ENCODE results near the gene LRRIQ4.

GRCh38 chr3:169835533-169835932, 22.9 kb downstream of the LRRIQ4 start:
- no peak for TF ChIP-seq EZH2 (IDR thresholded peaks at IDR 0.05; ENCODE audit: borderline replicate concordance, low read depth, low read length, severe bottlenecking)
- no peak for TF ChIP-seq CTCF (IDR thresholded peaks at IDR 0.05; ENCODE audit: borderline replicate concordance, extremely low read depth, low read length, poor library complexity, severe bottlenecking)

Measured in DND-41 (cell line).